DMS79 (cell line): ENCODE measurements around the gene BPIFB3.
"Not testable (repeated sequence)": the region's sequence is repeated elsewhere in the genome, so short reads cannot be mapped to it uniquely, and the experiment has no call there.

Experiments
- DNase-seq: peaks from one replicate; lab custom pipeline; 2025; lab: John Stamatoyannopoulos, UW

Gene BPIFB3

GRCh38 chr20:33119725-33120720 is 66.3 kb downstream of the BPIFB3 start:
- DNase-seq = no peak

GRCh38 chr20:33120934-33121333 is 67.2 kb downstream of the BPIFB3 start:
- DNase-seq = no peak

GRCh38 chr20:33122297-33122696 is 68.6 kb downstream of the BPIFB3 start:
- not testable (repeated sequence) for DNase-seq
